ENCODE results near the gene COPS7B. TPM values are rescaled to one million over a fixed set of nuclear protein-coding genes. Genes with fewer than 3 reads are reported as not detected.

The COPS7B gene
- polyA plus RNA-seq, 1 of the 3 experiments (the other 2 are of a cell fraction), result 60.5 TPM

Small RNAs within 50 kb of the gene (small RNA-seq; reads per million reads assigned to genes)
- 0 reads per million in 7 experiments for gene AC073476.4

Other genes with a start within 250 kb of the COPS7B start
- not detected in 2 replicates for gene TEX44, start 193.6 kb upstream of the COPS7B start, polyA plus RNA-seq (2012; rRNA removed)
- 517 and 767 TPM in 2 replicates for gene PTMA, start 77.9 kb upstream of the COPS7B start, polyA plus RNA-seq (2012; rRNA removed)
- 33.9 and 41.2 TPM in 2 replicates for gene PDE6D, start 5.2 kb upstream of the COPS7B start, polyA plus RNA-seq (2012; rRNA removed)
- not detected in 2 replicates for gene NPPC, start 140.0 kb downstream of the COPS7B start, polyA plus RNA-seq (2012; rRNA removed)
- gene DIS3L2, start 175.3 kb downstream of the COPS7B start, polyA plus RNA-seq (2012; rRNA removed), result 16.4 and 17.9 TPM in 2 replicates

Measured in SK-N-SH (cell line).